Spinal cord (tissue), 10 donors: ENCODE results near the gene NCOA1. TPM values are rescaled to one million over a fixed set of nuclear protein-coding genes. Genes with fewer than 3 reads are reported as not detected.
"Not testable (repeated sequence)": the region's sequence is repeated elsewhere in the genome, so short reads cannot be mapped to it uniquely, and the experiment has no call there.

Experiments
- DNase-seq, 6 donors: peaks; one replicate each; pipeline versions ENCODE4 v3.0.0 to v3.0.0-alpha.2; 2013 to 2015; ENCODE audit warnings: low spot score in 6 of 6, low read depth in 4 of 6
- H3K27ac ChIP-seq: one replicate; pipeline ENCODE4 v1.5.1; 2013; ENCODE audit warnings: low read depth, low read length, control low read depth
- H3K27me3 ChIP-seq: one replicate; pipeline ENCODE4 v1.6.1; 2013; ENCODE audit warnings: low read length; ENCODE audit not compliant: control insufficient read depth, insufficient read depth
- H3K36me3 ChIP-seq: one replicate; pipeline ENCODE4 v1.6.1; 2013; ENCODE audit warnings: low read length; ENCODE audit not compliant: control insufficient read depth, insufficient read depth
- H3K4me1 ChIP-seq: one replicate; pipeline ENCODE4 v1.6.1; 2013; ENCODE audit warnings: low read length; ENCODE audit not compliant: control insufficient read depth, insufficient read depth
- H3K4me3 ChIP-seq: one replicate; pipeline ENCODE4 v1.5.1; 2013; ENCODE audit warnings: low read depth, low read length, control low read depth
- H3K9me3 ChIP-seq: one replicate; pipeline ENCODE4 v1.6.1; 2013; ENCODE audit warnings: low read length; ENCODE audit not compliant: control insufficient read depth, insufficient read depth
- WGBS: methylation state at CpG from one replicate; pipeline ENCODE4 v1.1.5; 2013; ENCODE audit warnings: missing lambda C conversion rate; ENCODE audit not compliant: insufficient coverage; 5-methylcytosine and 5-hydroxymethylcytosine counted together
- polyA plus RNA-seq, 2 donors: library from polyadenylated mRNA; unstranded; fragments of 120-200 nt; gene quantifications; one replicate each; pipeline ENCODE4 v1.2.1, GENCODE V29; 2013; ENCODE audit not compliant: insufficient read length in 2 of 2
- total RNA-seq, 2 donors: library from RNA; depleted of rRNA in 1 of 2; stranded (reverse); fragments of 120-200 nt in 1 of 2; fragments of >200 nt in 1 of 2; gene quantifications; one replicate each; pipeline versions ENCODE4 v1.2.3 to v1.2.4, GENCODE V29; 2013 to 2014
- donor health status: healthy.

NCOA1 gene
- total and polyA plus RNA-seq, 4 donors, result 50.3 to 87.7 (median 73.1) TPM

- DNase-seq, result no peak
- H3K27me3 ChIP-seq, result no peaks in the 10 kb centered on the region
- no peaks in the 10 kb centered on the region for H3K4me1 ChIP-seq
- peaks cover 5% of the 10 kb centered on the region for H3K9me3 ChIP-seq
- no peak overlapping the region for H3K4me3 ChIP-seq
- 93% methylated on average over 2 of the region's 3 CpGs for WGBS
- H3K27ac ChIP-seq, result no peak overlapping the region
- H3K36me3 ChIP-seq, result peaks cover 3% of the 10 kb centered on the region
Observed at GRCh38 chr2:24521975-24522639, 31.1 kb downstream of the NCOA1 start.

- no peak overlapping the region for H3K4me3 ChIP-seq
- no peaks in the 10 kb centered on the region for H3K27me3 ChIP-seq
- WGBS, result no CpG with 5 or more reads among the region's 2 CpGs
- H3K27ac ChIP-seq, result no peak overlapping the region
- peaks cover 3% of the 10 kb centered on the region for H3K36me3 ChIP-seq
- no peak for DNase-seq
- no peaks in the 10 kb centered on the region for H3K4me1 ChIP-seq
- H3K9me3 ChIP-seq, result peaks cover 6% of the 10 kb centered on the region
Observed at GRCh38 chr2:24527536-24527935, 36.5 kb downstream of the NCOA1 start.

DNA sequence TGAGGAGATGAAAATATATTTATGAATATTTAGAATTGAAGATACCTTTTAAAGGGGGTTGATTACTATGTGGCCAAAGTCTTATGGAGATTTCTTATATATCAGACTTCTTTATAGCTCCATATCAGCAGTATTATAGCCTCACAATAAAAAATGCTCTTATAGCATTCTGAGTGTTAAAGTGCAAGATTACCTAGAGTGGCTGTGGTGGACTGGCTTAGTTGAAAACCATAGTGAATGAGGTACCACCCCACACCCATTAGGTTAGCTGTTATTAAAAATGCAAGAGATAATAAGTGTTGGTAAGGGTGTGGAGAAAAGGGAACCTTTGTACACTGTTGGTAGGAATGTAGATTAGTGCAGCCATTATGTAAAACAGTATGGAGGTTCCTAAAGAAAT is 39.7 kb downstream of the NCOA1 start:
- H3K4me1 ChIP-seq, result no peaks in the 10 kb centered on the region
- peaks cover 6% of the 10 kb centered on the region for H3K9me3 ChIP-seq
- no peaks in the 10 kb centered on the region for H3K27me3 ChIP-seq
- no peak overlapping the region for H3K27ac ChIP-seq
- no peak for DNase-seq
- no peaks in the 10 kb centered on the region for H3K36me3 ChIP-seq
- no peak overlapping the region for H3K4me3 ChIP-seq

DNA sequence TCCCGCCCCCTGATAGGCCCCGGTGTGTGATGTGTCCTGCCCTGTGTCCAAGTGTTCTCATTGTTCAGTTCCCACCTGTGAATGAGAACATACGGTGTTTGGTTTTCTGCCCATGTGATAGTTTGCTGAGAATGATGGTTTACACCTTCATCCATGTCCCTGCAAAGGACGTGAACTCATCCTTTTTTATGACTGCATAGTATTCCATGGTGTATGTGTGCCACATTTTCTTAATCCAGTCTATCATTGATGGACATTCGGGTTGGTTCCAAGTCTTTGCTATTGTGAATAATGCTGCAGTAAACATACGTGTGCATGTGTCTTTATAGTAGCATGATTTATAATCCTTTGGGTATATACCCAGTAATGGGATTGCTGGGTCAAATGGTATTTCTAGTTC is 40.6 kb downstream of the NCOA1 start:
- no CpG with 5 or more reads among the region's 6 CpGs for WGBS
- H3K27ac ChIP-seq, H3K36me3 ChIP-seq, H3K27me3 ChIP-seq, H3K4me3 ChIP-seq, H3K9me3 ChIP-seq, DNase-seq, H3K4me1 ChIP-seq: not testable (repeated sequence)

DNA sequence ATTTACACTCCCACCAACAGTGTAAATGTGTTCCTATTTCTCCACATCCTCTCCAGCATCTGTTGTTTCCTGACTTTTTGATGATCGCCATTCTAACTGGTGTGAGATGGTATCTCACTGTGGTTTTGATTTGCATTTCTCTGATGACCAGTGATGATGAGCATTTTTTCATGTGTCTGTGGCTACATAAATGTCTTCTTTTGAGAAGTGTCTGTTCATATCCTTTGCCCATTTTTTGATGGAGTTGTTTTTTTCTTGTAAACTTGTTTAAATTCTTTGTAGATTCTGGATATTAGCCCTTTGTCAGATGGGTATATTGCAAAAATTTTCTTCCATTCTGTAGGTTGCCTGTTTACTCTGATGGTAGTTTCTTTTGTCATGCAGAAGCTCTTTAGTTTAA is 41.0 kb downstream of the NCOA1 start:
- DNase-seq, H3K27ac ChIP-seq, H3K9me3 ChIP-seq, H3K36me3 ChIP-seq, H3K4me3 ChIP-seq, H3K4me1 ChIP-seq, H3K27me3 ChIP-seq: not testable (repeated sequence)
- WGBS, result no CpG with 5 or more reads among the region's 1 CpG

DNA sequence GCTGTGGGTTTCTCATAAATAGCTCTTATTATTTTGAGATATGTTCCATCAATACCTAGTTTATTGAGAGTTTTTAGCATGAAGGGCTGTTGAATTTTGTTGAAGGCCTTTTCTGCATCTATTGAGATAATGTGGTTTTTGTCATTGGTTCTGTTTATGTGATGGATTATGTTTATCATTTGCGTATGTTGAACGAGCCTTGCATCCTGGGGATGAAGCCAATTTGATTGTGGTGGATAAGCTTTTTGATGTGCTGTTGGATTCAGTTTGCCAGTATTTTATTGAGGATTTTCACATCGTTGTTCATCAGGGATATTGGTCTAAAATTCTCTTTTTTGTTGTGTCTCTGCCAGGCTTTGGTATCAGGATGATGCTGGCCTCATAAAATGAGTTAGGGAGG is 42.5 kb downstream of the NCOA1 start:
- not testable (repeated sequence) for DNase-seq, H3K4me1 ChIP-seq, H3K27me3 ChIP-seq, H3K36me3 ChIP-seq, H3K9me3 ChIP-seq, H3K27ac ChIP-seq, H3K4me3 ChIP-seq
- 95% methylated on average over 2 of the region's 3 CpGs for WGBS

DNA sequence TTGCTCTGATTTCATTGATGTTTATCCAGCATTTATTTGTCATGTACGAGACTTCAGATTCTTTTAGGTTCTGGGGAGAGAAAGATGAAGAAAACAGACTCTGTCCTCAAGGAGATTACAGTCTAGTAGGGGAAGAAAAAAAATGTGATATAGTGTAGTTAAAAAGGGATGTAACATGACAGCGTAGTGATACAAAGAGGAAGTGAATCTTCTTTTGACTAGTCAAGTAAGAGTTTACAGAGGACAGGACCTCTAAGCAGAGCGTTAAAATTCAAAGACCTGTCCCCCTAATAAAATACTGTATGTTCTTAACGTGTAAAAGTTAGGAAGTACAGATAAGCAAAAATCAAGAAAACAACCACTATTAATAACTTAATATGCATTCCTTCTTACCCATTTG is 47.7 kb downstream of the NCOA1 start:
- WGBS, result no CpG with 5 or more reads among the region's 4 CpGs
- no peaks in the 10 kb centered on the region for H3K27me3 ChIP-seq
- H3K4me1 ChIP-seq, result no peaks in the 10 kb centered on the region
- H3K36me3 ChIP-seq, result no peaks in the 10 kb centered on the region
- H3K9me3 ChIP-seq, result no peaks in the 10 kb centered on the region
- no peak for DNase-seq
- H3K27ac ChIP-seq, result no peak overlapping the region
- H3K4me3 ChIP-seq, result no peak overlapping the region

GRCh38 chr2:24539258-24539657 is 48.2 kb downstream of the NCOA1 start:
- 80% methylated on average over 1 of the region's 1 CpG for WGBS
- Histone ChIP-seq H3K27ac (no peak overlapping the region), H3K4me3 (no peak overlapping the region), H3K27me3 (no peaks in the 10 kb centered on the region), H3K4me1 (no peaks in the 10 kb centered on the region), H3K9me3 (no peaks in the 10 kb centered on the region), H3K36me3 (no peaks in the 10 kb centered on the region)
- no peak for DNase-seq

GRCh38 chr2:24540011-24540477 is 49.0 kb downstream of the NCOA1 start:
- no CpG with 5 or more reads among the region's 2 CpGs for WGBS
- no peaks in the 10 kb centered on the region for H3K36me3 ChIP-seq
- H3K27me3 ChIP-seq, result no peaks in the 10 kb centered on the region
- no peak for DNase-seq
- H3K4me1 ChIP-seq, result no peaks in the 10 kb centered on the region
- H3K4me3 ChIP-seq, result no peak overlapping the region
- no peak overlapping the region for H3K27ac ChIP-seq
- peaks cover 5% of the 10 kb centered on the region for H3K9me3 ChIP-seq

DNA sequence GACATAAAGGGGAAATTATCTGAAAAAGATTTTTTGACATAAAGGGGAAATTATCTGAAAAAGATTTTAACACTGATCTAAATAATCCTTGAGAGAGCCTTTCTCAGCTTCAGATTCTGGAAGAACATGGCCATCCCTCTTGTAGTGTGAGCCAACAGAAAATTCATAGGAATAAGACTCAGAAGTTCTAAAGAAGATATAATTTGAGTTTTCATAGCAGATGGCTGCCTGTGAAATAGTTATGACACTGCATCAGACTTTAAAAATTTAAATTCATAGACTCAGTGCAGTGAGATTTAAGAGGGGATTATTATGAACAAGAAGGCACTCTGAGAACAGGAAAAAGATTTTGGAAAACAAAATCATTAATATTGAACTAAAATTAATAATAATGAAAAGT is 50.6 kb downstream of the NCOA1 start:
- Histone ChIP-seq H3K36me3 (no peaks in the 10 kb centered on the region), H3K27ac (no peak overlapping the region), H3K9me3 (peaks cover 5% of the 10 kb centered on the region), H3K27me3 (no peaks in the 10 kb centered on the region), H3K4me3 (no peak overlapping the region), H3K4me1 (no peaks in the 10 kb centered on the region)
- DNase-seq, result peak in 1 of 6 donors; percentile 50
